Motor neuron (in vitro differentiated cells): ENCODE results near the gene PARD3B. TPM values are rescaled to one million over a fixed set of nuclear protein-coding genes. Genes with fewer than 3 reads are reported as not detected.

Experiments
- ATAC-seq, 8 experiments: fragments of 200-7000 bp; cut with Tn5 transposase; replicated peaks in 6 of 8; 2 replicates each; pipeline ENCODE4 v1.8.0; 2021; ENCODE audit warnings: mild to moderate bottlenecking in 8 of 8, moderate library complexity in 8 of 8
- H3K27ac ChIP-seq, 2 donors: fragments of 250-450 bp; sonication (Bioruptor Pico); 2 replicates each; pipeline ENCODE4 v1.9.0; 2021; ENCODE audit warnings: antibody characterized with exemption in 2 of 2, mild to moderate bottlenecking in 2 of 2, moderate library complexity in 1 of 2
- H3K4me1 ChIP-seq, 2 donors: fragments of 250-450 bp; sonication (Bioruptor Pico); replicated peaks in 1 of 2; 2 replicates each; pipeline ENCODE4 v1.6.1; 2021; ENCODE audit warnings: antibody characterized with exemption in 2 of 2, mild to moderate bottlenecking in 2 of 2, moderate library complexity in 1 of 2
- H3K4me3 ChIP-seq, 5 donors: fragments of 250-450 bp; sonication (Bioruptor Pico); 2 replicates each; pipeline ENCODE4 v1.9.0; 2021; ENCODE audit warnings: antibody characterized with exemption in 5 of 5, mild to moderate bottlenecking in 5 of 5, moderate library complexity in 4 of 5
- WGBS, 10 experiments: fragments of 450-650 bp; shearing (Covaris generic); methylation state at CpG; one replicate each; pipeline ENCODE4 v1.0.0; 2022; 5-methylcytosine and 5-hydroxymethylcytosine counted together
- in situ Hi-C, 9 experiments: fragments of 400-800 bp; cut with MboI; loops; one replicate each; pipeline ENCODE4 v1.15.0; 2021; ENCODE audit warnings: low sequenced_read_pairs in 9 of 9, low pct_unique_long_range_greater_than_20kb in 2 of 9; ENCODE audit not compliant: unreplicated experiment in 9 of 9
- total RNA-seq, 8 experiments: library from RNA; unstranded; fragments of 300-600 nt; gene quantifications; 2 replicates each; pipeline versions ENCODE4 v1.2.3 to v1.2.4, GENCODE V29; 2022

PARD3B gene
- total RNA-seq, 8 experiments from 2014 or later: 3.1 to 24.3 (median 10.4) TPM

DNA sequence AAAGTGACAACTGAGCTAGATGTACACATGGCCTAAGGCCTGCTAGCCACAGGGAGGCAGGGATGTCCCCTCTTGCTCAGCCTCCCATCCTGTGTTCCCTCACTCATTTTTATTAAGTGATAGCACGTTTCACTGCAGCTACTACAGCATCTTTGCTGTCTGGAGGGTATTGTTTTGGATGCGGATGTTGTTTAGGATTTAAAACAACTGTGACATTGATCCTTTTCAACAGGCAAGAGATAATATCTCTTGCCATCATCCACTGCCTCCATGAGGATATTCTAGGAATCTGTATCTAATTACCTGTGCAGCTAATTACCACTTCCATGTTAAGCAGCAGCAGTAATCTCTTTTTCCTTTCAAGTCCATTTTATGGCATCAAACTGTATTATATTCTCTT lies 345.4 kb downstream of the PARD3B start:
- H3K4me3 ChIP-seq: no peak overlapping the region
- no peak overlapping the region for H3K27ac ChIP-seq
- peaks cover 0 to 9% of the 10 kb centered on the region in 2 donors for H3K4me1 ChIP-seq
- in situ Hi-C loops: loop anchor here in 1 of 9 experiments (25.0 kb wide), 1 partner anchor 772 kb away; no protein-coding TSS in a partner anchor
- ATAC-seq: no peak
- 83 to 100% (median 90%) methylated on average over 1 to 2 of the region's 2 CpGs; no CpG with 5 or more reads in 4 of the 10 experiments for WGBS, 10 experiments

- no peak overlapping the region for H3K27ac ChIP-seq
- in situ Hi-C loops: loop anchor here in 1 of 9 experiments (25.0 kb wide), 1 partner anchor 771 kb away; no protein-coding TSS in a partner anchor
- H3K4me1 ChIP-seq: peaks cover 0 to 9% of the 10 kb centered on the region in 2 donors
- no peak overlapping the region for H3K4me3 ChIP-seq
- ATAC-seq: peak in 1 of 8 experiments; percentile 93
- 14 to 100% (median 90%) methylated on average over 1 to 2 of the region's 2 CpGs; no CpG with 5 or more reads in 1 of the 10 experiments for WGBS, 10 experiments
Observed at GRCh38 chr2:204891739-204892138, 346.5 kb downstream of the PARD3B start.

DNA sequence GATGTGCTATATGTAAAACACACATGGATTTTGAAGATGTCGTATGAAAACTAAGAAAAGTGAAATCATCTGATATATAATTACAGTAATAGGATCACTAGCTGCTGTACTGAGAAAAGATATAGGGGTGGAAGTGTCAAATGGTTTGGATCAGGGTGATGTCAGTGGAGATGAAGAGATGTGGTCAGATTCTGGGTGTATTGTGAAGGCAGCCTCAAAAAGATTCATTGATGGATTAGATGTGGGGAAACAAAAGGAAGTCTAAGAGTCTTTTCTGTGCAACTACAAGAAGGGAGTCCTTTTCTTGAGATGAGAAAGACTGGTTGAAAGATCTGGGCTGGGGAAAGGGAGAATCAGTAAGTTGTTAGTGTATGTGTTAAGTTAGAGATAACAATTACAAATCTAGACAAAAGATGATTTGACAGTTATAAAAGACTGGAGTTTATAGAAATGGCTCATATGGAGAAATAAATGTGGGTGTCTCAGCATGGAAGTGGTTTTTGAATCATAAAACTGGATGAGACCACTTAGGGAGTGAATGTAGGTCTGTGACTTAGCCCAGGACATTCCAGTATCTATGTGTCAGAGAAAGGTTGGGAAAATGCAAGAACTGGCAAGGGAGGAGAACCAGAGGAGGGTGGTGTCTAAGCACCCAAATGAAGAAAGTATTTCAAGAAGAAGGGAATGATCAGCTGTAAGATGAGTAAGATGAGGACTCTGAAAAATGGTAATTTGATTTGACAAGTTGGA lies 347.4 kb downstream of the PARD3B start:
- Histone ChIP-seq H3K27ac (no peak overlapping the region), H3K4me1 (peaks cover 0 to 9% of the 10 kb centered on the region in 2 donors), H3K4me3 (no peak overlapping the region)
- 83 to 100% (median 100%) methylated on average over 1 of the region's 1 CpG; no CpG with 5 or more reads in 3 of the 10 experiments for WGBS, 10 experiments
- peak in 3 of 8 experiments; percentile 30 to 100 (median 99) for ATAC-seq
- in situ Hi-C loops: loop anchor here in 1 of 9 experiments (25.0 kb wide), 1 partner anchor 770 kb away; no protein-coding TSS in a partner anchor

DNA sequence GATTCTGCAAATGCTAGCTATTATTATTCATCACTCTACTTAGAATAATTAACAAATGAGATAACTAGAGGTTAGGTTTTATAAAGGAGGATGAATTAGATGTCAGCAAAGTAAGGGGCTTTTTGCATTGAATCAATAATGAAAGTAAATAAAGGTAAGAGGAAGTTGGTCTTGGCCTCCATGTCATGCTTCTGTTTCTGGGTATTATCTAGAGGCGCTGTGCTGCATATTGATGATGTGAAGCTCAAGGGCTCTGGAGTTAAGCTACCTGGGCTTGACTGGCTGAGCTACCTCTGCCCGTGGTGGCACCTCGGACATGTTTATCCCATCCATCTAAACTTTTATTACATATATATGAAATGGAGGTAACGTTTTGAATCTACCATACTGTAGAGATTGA lies 350.9 kb downstream of the PARD3B start:
- no peak overlapping the region for H3K4me3 ChIP-seq
- in situ Hi-C loops: loop anchor here in 1 of 9 experiments (25.0 kb wide), 1 partner anchor 766 kb away; no protein-coding TSS in a partner anchor
- H3K27ac ChIP-seq: no peak overlapping the region
- H3K4me1 ChIP-seq: peaks cover 3% of the 10 kb centered on the region in 2 donors
- ATAC-seq: no peak
- 77 to 100% (median 90%) methylated on average over 1 to 4 of the region's 4 CpGs; no CpG with 5 or more reads in 4 of the 10 experiments for WGBS, 10 experiments

- Histone ChIP-seq H3K27ac (no peak overlapping the region), H3K4me1 (peaks cover 0 to 3% of the 10 kb centered on the region in 2 donors), H3K4me3 (no peak overlapping the region)
- 60 to 100% (median 100%) methylated on average over 1 of the region's 1 CpG; no CpG with 5 or more reads in 2 of the 10 experiments for WGBS, 10 experiments
- in situ Hi-C loops: loop anchor here in 1 of 9 experiments (25.0 kb wide), 1 partner anchor 765 kb away; no protein-coding TSS in a partner anchor
- ATAC-seq: no peak
Observed at GRCh38 chr2:204897561-204897960, 352.3 kb downstream of the PARD3B start.

- Histone ChIP-seq H3K4me1 (peaks cover 0 to 3% of the 10 kb centered on the region in 2 donors), H3K27ac (no peak overlapping the region), H3K4me3 (no peak overlapping the region)
- ATAC-seq: no peak
- WGBS, 10 experiments: 50 to 94% (median 89%) methylated on average over 2 to 4 of the region's 4 CpGs; no CpG with 5 or more reads in 1 of the 10 experiments
- in situ Hi-C loops: loop anchor here in 1 of 9 experiments (25.0 kb wide), 1 partner anchor 763 kb away; no protein-coding TSS in a partner anchor
Observed at GRCh38 chr2:204898928-204899640, 353.8 kb downstream of the PARD3B start.

GRCh38 chr2:204899983-204900382 lies 354.7 kb downstream of the PARD3B start:
- Histone ChIP-seq H3K4me1 (peaks cover 0 to 3% of the 10 kb centered on the region in 2 donors), H3K27ac (no peak overlapping the region), H3K4me3 (no peak overlapping the region)
- in situ Hi-C loops: loop anchor here in 1 of 9 experiments (25.0 kb wide), 1 partner anchor 762 kb away; no protein-coding TSS in a partner anchor
- no peak for ATAC-seq
- WGBS, 10 experiments: 33 to 94% (median 85%) methylated on average over 1 to 2 of the region's 2 CpGs; no CpG with 5 or more reads in 1 of the 10 experiments

GRCh38 chr2:204900487-204900886 lies 355.2 kb downstream of the PARD3B start:
- Histone ChIP-seq H3K4me3 (no peak overlapping the region), H3K4me1 (peaks cover 0 to 3% of the 10 kb centered on the region in 2 donors), H3K27ac (no peak overlapping the region)
- in situ Hi-C loops: no loop called here
- 0 to 71% (median 43%) methylated on average over 1 to 2 of the region's 2 CpGs; no CpG with 5 or more reads in 1 of the 10 experiments for WGBS, 10 experiments
- ATAC-seq: peak in 3 of 8 experiments; percentile 31 to 81 (median 53)

DNA sequence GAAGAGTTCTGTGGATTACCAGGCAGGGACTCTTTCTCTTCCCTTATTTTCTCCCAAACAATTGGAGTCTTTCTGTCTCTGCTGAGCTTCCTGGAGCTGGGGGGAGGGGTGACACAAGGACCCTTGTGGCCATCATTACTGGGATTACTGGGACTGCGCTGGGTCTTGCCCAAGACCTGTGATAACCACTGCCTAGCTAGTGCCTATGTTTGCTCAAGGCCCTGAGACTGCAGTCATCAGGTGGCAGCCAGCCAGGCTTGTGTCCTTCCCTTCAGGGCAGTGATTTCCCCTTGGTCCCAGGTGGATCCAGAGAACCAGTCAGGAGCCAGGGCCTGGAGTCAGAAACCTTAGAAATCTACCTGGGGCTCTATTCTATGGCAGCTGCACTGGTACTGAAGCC lies 355.6 kb downstream of the PARD3B start:
- in situ Hi-C loops: no loop called here
- Histone ChIP-seq H3K4me3 (no peak overlapping the region), H3K27ac (no peak overlapping the region), H3K4me1 (peaks cover 0 to 3% of the 10 kb centered on the region in 2 donors)
- ATAC-seq: peak in 1 of 8 experiments; percentile 17
- 80 to 100% (median 100%) methylated on average over 1 of the region's 1 CpG; no CpG with 5 or more reads in 7 of the 10 experiments for WGBS, 10 experiments

- in situ Hi-C loops: no loop called here
- peaks cover 0 to 3% of the 10 kb centered on the region in 2 donors for H3K4me1 ChIP-seq
- H3K4me3 ChIP-seq: no peak overlapping the region
- no peak overlapping the region for H3K27ac ChIP-seq
- 0 to 100% (median 83%) methylated on average over 1 of the region's 1 CpG; no CpG with 5 or more reads in 7 of the 10 experiments for WGBS, 10 experiments
- no peak for ATAC-seq
Observed at GRCh38 chr2:204901591-204901990, 356.3 kb downstream of the PARD3B start.

- in situ Hi-C loops: no loop called here
- 0 to 100% (median 81%) methylated on average over 1 to 2 of the region's 2 CpGs for WGBS, 10 experiments
- ATAC-seq: no peak
Observed at GRCh38 chr2:204909791-204910190, 364.5 kb downstream of the PARD3B start.

GRCh38 chr2:204913312-204913711 lies 368.0 kb downstream of the PARD3B start:
- ATAC-seq: no peak
- in situ Hi-C loops: no loop called here
- H3K4me3 ChIP-seq: no peak overlapping the region
- peaks cover 5 to 10% of the 10 kb centered on the region in 2 donors for H3K4me1 ChIP-seq
- WGBS, 10 experiments: 77 to 100% (median 94%) methylated on average over 1 to 3 of the region's 3 CpGs; no CpG with 5 or more reads in 3 of the 10 experiments
- H3K27ac ChIP-seq: no peak overlapping the region

More at GRCh38 chr2:204909791-204910190, 364.5 kb downstream of the PARD3B start:
- peaks cover 5 to 10% of the 10 kb centered on the region in 2 donors for H3K4me1 ChIP-seq
- H3K4me3 ChIP-seq: no peak overlapping the region
- no peak overlapping the region for H3K27ac ChIP-seq
